SK-N-SH treated with all-trans-retinoic acid at 6 μM for 48 hours (cell line): ENCODE data around the gene ARHGAP25.

Experiments used
- ATAC-seq: fragments of 200-7000 bp; cut with Tn5 transposase; 3 replicates; pipeline ENCODE4 v1.9.1; 2020; ENCODE audit warnings: mild to moderate bottlenecking, moderate library complexity
- ARNTL ChIP-seq: fragments of 450-650 bp; formaldehyde crosslinking; IDR thresholded peaks from 2 replicates; pipeline ENCODE4 v1.5.0; 2020; ENCODE audit warnings: low read depth, mild to moderate bottlenecking, moderate library complexity, borderline replicate concordance
- BACH2 ChIP-seq: fragments of 250-450 bp; sonication (Bioruptor Pico); IDR thresholded peaks from 2 replicates; pipeline ENCODE4 v1.9.0; 2021; ENCODE audit warnings: mild to moderate bottlenecking, borderline replicate concordance
- CSDC2 ChIP-seq: fragments of 250-450 bp; sonication (Bioruptor Pico); IDR thresholded peaks from 2 replicates; pipeline ENCODE4 v1.5.0; 2020; ENCODE audit warnings: mild to moderate bottlenecking, moderate library complexity
- CSRNP3 ChIP-seq: fragments of 250-450 bp; sonication (Bioruptor Pico); IDR thresholded peaks from 2 replicates; pipeline ENCODE4 v1.5.1; 2021; ENCODE audit warnings: mild to moderate bottlenecking, moderate library complexity
- GLIS3 ChIP-seq: fragments of 250-450 bp; sonication (Bioruptor Pico); IDR thresholded peaks from 2 replicates; pipeline ENCODE4 v1.5.0; 2020; ENCODE audit warnings: mild to moderate bottlenecking, moderate library complexity
- ISL1 ChIP-seq: fragments of 250-450 bp; sonication (Bioruptor Pico); IDR thresholded peaks from 2 replicates; pipeline ENCODE4 v2.1.2; 2022; ENCODE audit warnings: mild to moderate bottlenecking, moderate library complexity
- OSR1 ChIP-seq: fragments of 250-450 bp; sonication (Bioruptor Pico); IDR thresholded peaks from 2 replicates; pipeline ENCODE4 v1.8.0; 2022; ENCODE audit warnings: moderate library complexity, mild to moderate bottlenecking, inconsistent platforms
- POU6F1 ChIP-seq: fragments of 250-450 bp; sonication (Bioruptor Pico); IDR thresholded peaks from 2 replicates; pipeline ENCODE4 v1.8.0; 2021; ENCODE audit warnings: low read depth, mild to moderate bottlenecking, moderate library complexity, borderline replicate concordance
- PPARA ChIP-seq: fragments of 250-450 bp; sonication (Bioruptor Pico); IDR thresholded peaks from 2 replicates; pipeline ENCODE4 v1.5.0; 2020; ENCODE audit warnings: mild to moderate bottlenecking, borderline replicate concordance
- RARB ChIP-seq: fragments of 250-450 bp; sonication (Bioruptor Pico); IDR thresholded peaks from 2 replicates; pipeline ENCODE4 v1.8.0; 2021; ENCODE audit warnings: mild to moderate bottlenecking, moderate library complexity
- SNAI2 ChIP-seq: fragments of 250-450 bp; sonication (Bioruptor Pico); IDR thresholded peaks from 2 replicates; pipeline ENCODE4 v1.5.0; 2020; ENCODE audit warnings: mild to moderate bottlenecking, moderate library complexity
- TCF4 ChIP-seq: fragments of 250-450 bp; sonication (Bioruptor Pico); IDR thresholded peaks from 2 replicates; pipeline ENCODE4 v1.8.0; 2021; ENCODE audit warnings: mild to moderate bottlenecking, moderate library complexity, borderline replicate concordance
- TOX ChIP-seq: fragments of 250-450 bp; sonication (Bioruptor Pico); IDR thresholded peaks from 2 replicates; pipeline ENCODE4 v1.8.0; 2021; ENCODE audit warnings: mild to moderate bottlenecking, moderate library complexity, borderline replicate concordance
- ZC3H10 ChIP-seq: fragments of 250-450 bp; sonication (Bioruptor Pico); IDR thresholded peaks from 2 replicates; pipeline ENCODE4 v1.5.1; 2021; ENCODE audit warnings: mild to moderate bottlenecking, moderate library complexity
- ZFP3 ChIP-seq: fragments of 250-450 bp; sonication (Bioruptor Pico); IDR thresholded peaks from 2 replicates; pipeline ENCODE4 v1.5.0; 2020; ENCODE audit warnings: mild to moderate bottlenecking, moderate library complexity
- ZFP30 ChIP-seq: fragments of 450-650 bp; formaldehyde crosslinking; IDR thresholded peaks from 2 replicates; pipeline ENCODE4 v1.5.0; 2022; ENCODE audit warnings: mild to moderate bottlenecking, moderate library complexity
- ZNF565 ChIP-seq: fragments of 450-650 bp; formaldehyde crosslinking; conservative IDR thresholded peaks from 2 replicates; pipeline ENCODE4 v1.5.0; 2020; ENCODE audit warnings: low read depth, mild to moderate bottlenecking, moderate library complexity
- ZNF70 ChIP-seq: fragments of 450-650 bp; formaldehyde crosslinking; IDR thresholded peaks from 2 replicates; pipeline ENCODE4 v1.5.0; 2020; ENCODE audit warnings: mild to moderate bottlenecking, moderate library complexity
- ZNF8 ChIP-seq: fragments of 450-650 bp; formaldehyde crosslinking; IDR thresholded peaks from 2 replicates; pipeline ENCODE4 v1.5.0; 2020; ENCODE audit warnings: mild to moderate bottlenecking, moderate library complexity
- TF ChIP-seq, protein P1 (sequence below): fragments of 250-450 bp; sonication (Bioruptor Pico); IDR thresholded peaks from 2 replicates; pipeline ENCODE4 v1.5.0; 2020; ENCODE audit warnings: mild to moderate bottlenecking, moderate library complexity
- TF ChIP-seq, protein P2 (sequence below): fragments of 250-450 bp; sonication (Bioruptor Pico); IDR thresholded peaks from 2 replicates; pipeline ENCODE4 v1.5.1; 2020; ENCODE audit warnings: low read depth, mild to moderate bottlenecking, moderate library complexity

ARHGAP25 gene

DNA sequence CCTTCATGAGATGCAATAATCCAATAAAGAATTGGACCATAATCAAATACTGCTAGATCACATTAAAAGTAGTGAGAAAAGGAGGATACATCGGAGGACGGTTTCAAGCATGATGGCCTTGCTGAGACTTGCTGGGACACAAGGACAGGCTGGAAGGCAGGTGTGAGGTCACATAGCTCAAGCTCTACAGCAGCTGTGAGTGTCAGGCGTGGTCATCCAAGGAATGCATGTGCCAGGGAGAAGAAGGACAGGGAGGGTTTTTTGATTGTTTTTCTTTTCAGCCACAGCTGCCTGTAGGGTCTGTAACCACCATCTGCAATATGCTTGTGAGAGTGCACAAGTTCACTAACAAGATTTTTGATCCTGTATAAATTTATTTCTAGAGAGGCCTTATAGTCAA, 79.0 kb downstream of the ARHGAP25 start:
- no peak for TF ChIP-seq TCF4 (CRISPR knock-in tag)
- TF ChIP-seq BACH2 (CRISPR knock-in tag): no peak
- TF ChIP-seq RARB: no peak
- TF ChIP-seq ISL1 (CRISPR knock-in tag): no peak
- TF ChIP-seq SNAI2 (CRISPR knock-in tag): no peak
- TF ChIP-seq, protein P1, sequence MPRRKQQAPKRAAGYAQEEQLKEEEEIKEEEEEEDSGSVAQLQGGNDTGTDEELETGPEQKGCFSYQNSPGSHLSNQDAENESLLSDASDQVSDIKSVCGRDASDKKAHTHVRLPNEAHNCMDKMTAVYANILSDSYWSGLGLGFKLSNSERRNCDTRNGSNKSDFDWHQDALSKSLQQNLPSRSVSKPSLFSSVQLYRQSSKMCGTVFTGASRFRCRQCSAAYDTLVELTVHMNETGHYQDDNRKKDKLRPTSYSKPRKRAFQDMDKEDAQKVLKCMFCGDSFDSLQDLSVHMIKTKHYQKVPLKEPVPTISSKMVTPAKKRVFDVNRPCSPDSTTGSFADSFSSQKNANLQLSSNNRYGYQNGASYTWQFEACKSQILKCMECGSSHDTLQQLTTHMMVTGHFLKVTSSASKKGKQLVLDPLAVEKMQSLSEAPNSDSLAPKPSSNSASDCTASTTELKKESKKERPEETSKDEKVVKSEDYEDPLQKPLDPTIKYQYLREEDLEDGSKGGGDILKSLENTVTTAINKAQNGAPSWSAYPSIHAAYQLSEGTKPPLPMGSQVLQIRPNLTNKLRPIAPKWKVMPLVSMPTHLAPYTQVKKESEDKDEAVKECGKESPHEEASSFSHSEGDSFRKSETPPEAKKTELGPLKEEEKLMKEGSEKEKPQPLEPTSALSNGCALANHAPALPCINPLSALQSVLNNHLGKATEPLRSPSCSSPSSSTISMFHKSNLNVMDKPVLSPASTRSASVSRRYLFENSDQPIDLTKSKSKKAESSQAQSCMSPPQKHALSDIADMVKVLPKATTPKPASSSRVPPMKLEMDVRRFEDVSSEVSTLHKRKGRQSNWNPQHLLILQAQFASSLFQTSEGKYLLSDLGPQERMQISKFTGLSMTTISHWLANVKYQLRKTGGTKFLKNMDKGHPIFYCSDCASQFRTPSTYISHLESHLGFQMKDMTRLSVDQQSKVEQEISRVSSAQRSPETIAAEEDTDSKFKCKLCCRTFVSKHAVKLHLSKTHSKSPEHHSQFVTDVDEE: no peak
- no peak for ATAC-seq

DNA sequence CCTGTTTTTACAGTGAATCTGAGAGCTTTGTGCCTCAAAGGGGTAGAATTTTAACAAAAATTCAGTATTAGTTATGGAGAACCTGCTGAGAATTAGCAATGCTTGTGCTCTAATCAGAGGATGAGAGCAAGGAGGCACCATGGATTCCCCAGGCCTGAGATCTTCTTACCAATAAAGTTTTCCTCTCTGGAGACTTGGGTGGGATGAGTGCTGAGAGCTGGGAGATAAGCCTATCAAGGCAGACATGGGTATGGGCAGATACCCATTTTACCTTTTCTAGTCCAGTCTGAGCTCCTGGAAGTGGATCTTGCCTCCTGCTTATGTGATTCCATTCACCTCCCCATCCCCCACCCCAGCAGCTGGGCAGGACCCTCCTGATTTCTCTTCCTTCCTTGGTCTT, 82.7 kb downstream of the ARHGAP25 start:
- TF ChIP-seq GLIS3 (CRISPR knock-in tag): no peak
- no peak for TF ChIP-seq ZNF70 (CRISPR knock-in tag)
- TF ChIP-seq CSDC2: no peak
- no peak for TF ChIP-seq SNAI2 (CRISPR knock-in tag)
- TF ChIP-seq ZFP30 (CRISPR knock-in tag): no peak
- no peak for TF ChIP-seq ZC3H10 (CRISPR knock-in tag)
- TF ChIP-seq CSRNP3: no peak
- TF ChIP-seq ARNTL (CRISPR knock-in tag): no peak
- no peak for TF ChIP-seq POU6F1 (CRISPR knock-in tag)
- TF ChIP-seq ZNF565 (CRISPR knock-in tag): no peak
- TF ChIP-seq TOX (CRISPR knock-in tag): no peak
- no peak for TF ChIP-seq OSR1
- TF ChIP-seq RARB: no peak
- no peak for ATAC-seq

DNA sequence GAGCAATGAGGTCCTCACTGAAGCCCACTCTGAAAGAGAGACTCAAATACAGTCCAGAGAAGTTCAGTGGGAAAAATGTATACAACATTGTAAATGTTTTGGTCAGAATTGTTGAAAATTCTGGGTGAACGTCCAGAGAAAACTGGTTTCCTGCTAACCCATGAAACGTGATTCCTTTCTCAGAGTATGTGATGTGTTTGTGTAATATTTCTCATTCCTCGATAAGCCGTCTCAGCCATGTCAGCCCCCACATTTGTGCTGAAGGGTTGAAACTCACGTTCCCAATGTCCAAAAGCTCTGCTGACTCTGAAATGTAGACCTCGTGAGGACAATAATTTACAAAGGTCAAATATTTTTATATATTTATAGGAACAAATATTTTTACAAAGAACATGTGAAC, 84.9 kb downstream of the ARHGAP25 start:
- ATAC-seq: no peak
- TF ChIP-seq TCF4 (CRISPR knock-in tag) (no peak), CSRNP3 (no peak), SNAI2 (CRISPR knock-in tag) (no peak), BACH2 (CRISPR knock-in tag) (no peak), PPARA (CRISPR knock-in tag) (no peak), ZFP3 (CRISPR knock-in tag) (no peak), ZNF565 (CRISPR knock-in tag) (no peak), ZNF8 (CRISPR knock-in tag) (no peak), ARNTL (CRISPR knock-in tag) (no peak), POU6F1 (CRISPR knock-in tag) (no peak)
- TF ChIP-seq, protein P2, sequence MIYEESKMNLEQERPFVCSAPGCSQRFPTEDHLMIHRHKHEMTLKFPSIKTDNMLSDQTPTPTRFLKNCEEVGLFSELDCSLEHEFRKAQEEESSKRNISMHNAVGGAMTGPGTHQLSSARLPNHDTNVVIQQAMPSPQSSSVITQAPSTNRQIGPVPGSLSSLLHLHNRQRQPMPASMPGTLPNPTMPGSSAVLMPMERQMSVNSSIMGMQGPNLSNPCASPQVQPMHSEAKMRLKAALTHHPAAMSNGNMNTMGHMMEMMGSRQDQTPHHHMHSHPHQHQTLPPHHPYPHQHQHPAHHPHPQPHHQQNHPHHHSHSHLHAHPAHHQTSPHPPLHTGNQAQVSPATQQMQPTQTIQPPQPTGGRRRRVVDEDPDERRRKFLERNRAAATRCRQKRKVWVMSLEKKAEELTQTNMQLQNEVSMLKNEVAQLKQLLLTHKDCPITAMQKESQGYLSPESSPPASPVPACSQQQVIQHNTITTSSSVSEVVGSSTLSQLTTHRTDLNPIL (CRISPR knock-in tag): no peak
- TF ChIP-seq, protein P1: no peak
